Type B pancreatic cell (in vitro differentiated cells): ENCODE data around the gene GPBP1L1. TPM values are rescaled to one million over a fixed set of nuclear protein-coding genes. Genes with fewer than 3 reads are reported as not detected.

Experiments
- DNase-seq: peaks from one replicate; pipeline ENCODE4 v3.0.0; 2021; ENCODE audit warnings: mixed read lengths; ENCODE audit not compliant: unreplicated experiment; ENCODE audit errors: extremely low spot score
- H3K27ac Mint-ChIP-seq: 2 replicates; pipeline ENCODE4 v1.8.0; 2021; ENCODE audit warnings: mild to moderate bottlenecking, mixed read lengths
- H3K27me3 Mint-ChIP-seq: 2 replicates; pipeline ENCODE4 v1.8.0; 2021; ENCODE audit warnings: mixed read lengths
- H3K36me3 Mint-ChIP-seq: 2 replicates; pipeline ENCODE4 v1.8.0; 2021; ENCODE audit warnings: mixed read lengths
- H3K4me1 Mint-ChIP-seq: one replicate; pipeline ENCODE4 v1.8.0; 2021; ENCODE audit warnings: mixed read lengths; ENCODE audit not compliant: unreplicated experiment
- H3K4me3 Mint-ChIP-seq: 2 replicates; pipeline ENCODE4 v1.8.0; 2021; ENCODE audit warnings: mild to moderate bottlenecking, mixed read lengths
- H3K9me3 Mint-ChIP-seq: 2 replicates; pipeline ENCODE4 v1.8.0; 2021; ENCODE audit warnings: mixed read lengths
- CTCF ChIP-seq: fragments of 200-600 bp; sonication (generic); conservative IDR thresholded peaks from 2 replicates; pipeline ENCODE4 v1.5.0; 2021; ENCODE audit warnings: antibody characterized with exemption, mild to moderate bottlenecking
- total RNA-seq: library from RNA; stranded (reverse); gene quantifications from 2 replicates; pipeline ENCODE4 v1.2.1, GENCODE V29; 2021; ENCODE audit warnings: low replicate concordance

GPBP1L1 gene
- total RNA-seq, 1 donor from 2014 or later, result 99.9 TPM

- Mint-ChIP-seq H3K9me3 (no peaks in the 10 kb centered on the region), H3K4me3 (peak overlapping the region; percentile 98), H3K36me3 (no peaks in the 10 kb centered on the region), H3K27me3 (no peaks in the 10 kb centered on the region), H3K27ac (peak overlapping the region; percentile 100), H3K4me1 (peaks cover 7% of the 10 kb centered on the region)
- TF ChIP-seq CTCF, result no peak
- DNase-seq, result peak; percentile 91
These were observed 103.1 kb downstream of the GPBP1L1 start for GRCh38 chr1:45583264-45583665.

Other genes starting within 250 kb of the GPBP1L1 start
- gene TESK2, start 195.4 kb downstream of the GPBP1L1 start, total RNA-seq, result 6.7 and 7.9 TPM in 2 replicates
- gene CCDC163, start 186.5 kb downstream of the GPBP1L1 start, total RNA-seq, result 1.0 and 2.0 TPM in 2 replicates
- gene MMACHC, start 186.2 kb downstream of the GPBP1L1 start, total RNA-seq, result 8.0 and 12.7 TPM in 2 replicates
- 255 and 335 TPM in 2 replicates for gene PRDX1, start 164.6 kb downstream of the GPBP1L1 start, total RNA-seq
- gene AKR1A1, start 135.7 kb downstream of the GPBP1L1 start, total RNA-seq, result 179 and 185 TPM in 2 replicates
- gene NASP, start 102.5 kb downstream of the GPBP1L1 start, total RNA-seq, result 104 and 269 TPM in 2 replicates
- gene CCDC17, start 62.5 kb downstream of the GPBP1L1 start, total RNA-seq, result 2.0 and 3.6 TPM in 2 replicates
- gene TMEM69, start 1.6 kb upstream of the GPBP1L1 start, total RNA-seq, result 26.0 and 39.3 TPM in 2 replicates
- 18.2 and 21.0 TPM in 2 replicates for gene IPP, start 64.1 kb upstream of the GPBP1L1 start, total RNA-seq
- gene MAST2, start 117.1 kb upstream of the GPBP1L1 start, total RNA-seq, result 25.1 and 38.1 TPM in 2 replicates